Smooth muscle cell (in vitro differentiated cells): ENCODE measurements around the gene LRRK1. TPM values are rescaled to one million over a fixed set of nuclear protein-coding genes. Genes with fewer than 3 reads are reported as not detected.

Source experiments
- DNase-seq: peaks from one replicate; lab custom pipeline; 2025; ENCODE audit not compliant: unreplicated experiment; lab: John Stamatoyannopoulos, UW
- H2AFZ ChIP-seq: fragments of 200-600 bp; sonication (generic); 2 replicates; pipeline ENCODE4 v1.6.0; 2016; ENCODE audit warnings: antibody characterized with exemption, low read depth, mild to moderate bottlenecking
- H3F3A ChIP-seq: fragments of 200-600 bp; sonication (generic); 2 replicates; pipeline ENCODE4 v1.6.0; 2017; ENCODE audit warnings: antibody characterized with exemption, low read depth
- H3K27ac ChIP-seq: fragments of 200-600 bp; sonication (generic); 2 replicates; pipeline ENCODE4 v1.5.1; 2016; ENCODE audit warnings: low read depth, mild to moderate bottlenecking
- H3K27me3 ChIP-seq: fragments of 200-600 bp; sonication (generic); 2 replicates; pipeline ENCODE4 v1.6.1; 2016; ENCODE audit warnings: low read depth, mild to moderate bottlenecking
- H3K36me3 ChIP-seq: fragments of 200-600 bp; sonication (generic); 2 replicates; pipeline ENCODE4 v1.5.1; 2016; ENCODE audit warnings: low read depth
- H3K4me1 ChIP-seq: fragments of 200-600 bp; sonication (generic); 2 replicates; pipeline ENCODE4 v1.5.1; 2016; ENCODE audit warnings: low read depth
- H3K4me2 ChIP-seq: fragments of 200-600 bp; sonication (generic); 2 replicates; pipeline ENCODE4 v1.6.0; 2016; ENCODE audit warnings: mild to moderate bottlenecking
- H3K4me3 ChIP-seq: fragments of 200-600 bp; sonication (generic); 2 replicates; pipeline ENCODE4 v1.5.1; 2016; ENCODE audit warnings: mild to moderate bottlenecking
- H3K79me2 ChIP-seq: fragments of 200-600 bp; sonication (generic); 2 replicates; pipeline ENCODE4 v1.6.0; 2016; ENCODE audit warnings: low read depth, mild to moderate bottlenecking
- H3K9ac ChIP-seq: fragments of 200-600 bp; sonication (generic); 2 replicates; pipeline ENCODE4 v1.6.0; 2016; ENCODE audit warnings: low read depth
- H3K9me3 ChIP-seq: fragments of 200-600 bp; sonication (generic); replicated peaks from 2 replicates; pipeline ENCODE4 v1.5.1; 2016; ENCODE audit warnings: low read depth
- H4K20me1 ChIP-seq: fragments of 200-600 bp; sonication (generic); 2 replicates; pipeline ENCODE4 v1.6.0; 2016; ENCODE audit warnings: low read depth
- WGBS: methylation state at CpG from one replicate; pipeline ENCODE4 v1.1.7; 2016; ENCODE audit warnings: low lambda C conversion rate; 5-methylcytosine and 5-hydroxymethylcytosine counted together
- polyA plus RNA-seq: library from polyadenylated mRNA; unstranded; fragments of >200 nt; fragmentation: Nextera tagmentation; extraction: Ambion mirVana; gene quantifications from 2 replicates; pipeline ENCODE4 v1.2.1, GENCODE V29; 2016
- total RNA-seq: library from RNA; depleted of rRNA; stranded (reverse); fragments of >200 nt; gene quantifications from 2 replicates; pipeline ENCODE4 v1.2.3, GENCODE V29; 2014
- TF ChIP-seq, protein P1 (sequence below): fragments of 200-600 bp; sonication (generic); IDR thresholded peaks from 2 replicates; pipeline ENCODE4 v1.5.1; 2017; ENCODE audit warnings: borderline replicate concordance, mild to moderate bottlenecking, antibody characterized with exemption; ENCODE audit not compliant: insufficient read depth, poor library complexity, severe bottlenecking

The LRRK1 gene
- total and polyA plus RNA-seq, 2 experiments from 2014 or later: 1.1 to 1.6 TPM

DNA sequence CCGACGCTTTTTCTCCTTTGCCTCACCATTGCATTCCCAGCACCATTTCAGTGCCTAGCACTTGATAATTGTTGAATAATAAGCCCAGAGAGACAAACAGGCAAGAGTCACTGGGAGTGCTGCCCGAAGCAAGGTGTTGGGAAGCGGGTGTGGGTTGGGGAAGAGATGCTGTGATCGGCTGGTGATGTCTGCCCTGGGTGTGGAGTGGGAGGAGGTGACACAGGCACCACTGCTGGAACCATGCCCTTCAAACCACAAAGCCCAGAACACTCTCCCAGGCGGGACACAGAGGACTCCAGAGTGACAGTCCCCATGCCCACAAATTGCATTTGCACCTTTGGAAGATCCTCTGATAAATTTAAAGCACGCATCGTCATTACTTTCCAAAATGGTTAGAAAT, 184.4 kb downstream of the LRRK1 start:
- Histone ChIP-seq H3K27ac (no peak overlapping the region), H3K9ac (no peak overlapping the region), H3K9me3 (no peaks in the 10 kb centered on the region), H4K20me1 (no peaks in the 10 kb centered on the region), H2AFZ (no peak overlapping the region), H3F3A (peaks cover 31% of the 10 kb centered on the region), H3K4me2 (no peak overlapping the region), H3K36me3 (no peaks in the 10 kb centered on the region), H3K4me1 (peaks cover 16% of the 10 kb centered on the region), H3K4me3 (no peak overlapping the region), H3K27me3 (no peaks in the 10 kb centered on the region), H3K79me2 (no peaks in the 10 kb centered on the region)
- TF ChIP-seq, protein P1, sequence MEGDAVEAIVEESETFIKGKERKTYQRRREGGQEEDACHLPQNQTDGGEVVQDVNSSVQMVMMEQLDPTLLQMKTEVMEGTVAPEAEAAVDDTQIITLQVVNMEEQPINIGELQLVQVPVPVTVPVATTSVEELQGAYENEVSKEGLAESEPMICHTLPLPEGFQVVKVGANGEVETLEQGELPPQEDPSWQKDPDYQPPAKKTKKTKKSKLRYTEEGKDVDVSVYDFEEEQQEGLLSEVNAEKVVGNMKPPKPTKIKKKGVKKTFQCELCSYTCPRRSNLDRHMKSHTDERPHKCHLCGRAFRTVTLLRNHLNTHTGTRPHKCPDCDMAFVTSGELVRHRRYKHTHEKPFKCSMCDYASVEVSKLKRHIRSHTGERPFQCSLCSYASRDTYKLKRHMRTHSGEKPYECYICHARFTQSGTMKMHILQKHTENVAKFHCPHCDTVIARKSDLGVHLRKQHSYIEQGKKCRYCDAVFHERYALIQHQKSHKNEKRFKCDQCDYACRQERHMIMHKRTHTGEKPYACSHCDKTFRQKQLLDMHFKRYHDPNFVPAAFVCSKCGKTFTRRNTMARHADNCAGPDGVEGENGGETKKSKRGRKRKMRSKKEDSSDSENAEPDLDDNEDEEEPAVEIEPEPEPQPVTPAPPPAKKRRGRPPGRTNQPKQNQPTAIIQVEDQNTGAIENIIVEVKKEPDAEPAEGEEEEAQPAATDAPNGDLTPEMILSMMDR: no peak
- WGBS: 77% methylated on average over 8 of the region's 8 CpGs
- no peak for DNase-seq

DNA sequence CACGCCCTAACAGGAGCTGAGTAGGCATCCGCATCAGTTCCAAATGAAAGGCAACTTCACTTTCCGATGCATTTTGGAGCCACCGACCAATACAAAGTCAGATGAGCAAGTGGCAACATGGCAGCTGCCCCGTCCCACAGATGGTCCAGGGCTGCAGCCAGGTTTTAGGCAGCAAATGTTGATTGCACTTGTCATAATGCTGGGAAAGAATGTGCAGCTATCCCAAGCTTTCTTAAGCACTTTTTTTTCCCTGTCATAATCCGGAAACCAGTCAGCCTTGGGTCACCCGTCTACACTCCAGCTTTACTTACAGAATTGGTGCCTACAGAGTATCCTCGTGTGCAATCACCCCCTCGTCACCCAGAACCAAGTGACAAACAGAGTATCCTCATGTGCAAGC, 185.0 kb downstream of the LRRK1 start:
- peak overlapping the region; percentile 81 for H3K27ac ChIP-seq
- H3K9ac ChIP-seq: no peak overlapping the region
- H3K4me1 ChIP-seq: peaks cover 16% of the 10 kb centered on the region
- H2AFZ ChIP-seq: no peak overlapping the region
- no peaks in the 10 kb centered on the region for H4K20me1 ChIP-seq
- H3K36me3 ChIP-seq: no peaks in the 10 kb centered on the region
- no peaks in the 10 kb centered on the region for H3K79me2 ChIP-seq
- peaks cover 33% of the 10 kb centered on the region for H3F3A ChIP-seq
- no peak for DNase-seq
- H3K27me3 ChIP-seq: no peaks in the 10 kb centered on the region
- H3K4me2 ChIP-seq: no peak overlapping the region
- H3K9me3 ChIP-seq: no peaks in the 10 kb centered on the region
- H3K4me3 ChIP-seq: no peak overlapping the region
- 90% methylated on average over 9 of the region's 9 CpGs for WGBS
- TF ChIP-seq, protein P1: no peak

DNA sequence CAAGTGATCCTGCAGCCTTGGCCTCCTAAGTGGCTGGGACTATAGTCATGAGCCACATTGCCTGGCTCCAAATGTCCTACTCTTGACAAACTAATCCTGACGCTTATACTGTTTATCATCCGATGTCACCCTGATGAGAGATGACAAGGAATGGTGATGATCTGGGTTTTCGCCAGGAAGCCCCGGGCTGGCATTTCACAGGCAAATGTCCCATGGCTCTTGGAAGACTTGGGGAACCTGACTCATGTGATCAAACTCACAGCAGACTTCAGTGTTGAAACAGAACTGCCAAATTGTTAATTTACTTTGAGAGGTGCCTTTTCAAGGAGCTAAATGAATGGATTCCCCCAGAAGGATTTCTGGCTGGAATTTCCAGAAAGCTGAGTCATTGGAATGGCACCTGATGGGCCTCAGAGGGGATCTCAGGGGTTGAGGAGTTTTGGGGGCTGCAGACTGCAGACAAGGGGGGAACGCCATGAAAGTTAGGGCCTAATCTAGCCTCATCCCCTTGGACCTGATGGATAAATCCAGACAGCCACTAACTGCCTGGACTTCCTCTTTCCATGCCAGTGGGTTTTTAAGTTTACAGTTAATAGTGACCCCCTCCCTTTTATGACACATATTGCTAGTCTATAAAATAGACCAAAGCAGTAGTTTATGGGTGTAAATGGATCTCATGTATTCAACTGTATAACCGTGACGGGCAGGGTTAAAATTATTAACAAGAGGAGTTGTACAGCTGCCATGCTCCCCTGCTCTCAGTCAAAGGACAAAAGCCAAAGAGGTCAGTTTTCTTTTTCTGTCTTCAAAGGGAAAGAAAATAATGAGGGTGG, 186.1 kb downstream of the LRRK1 start:
- WGBS: 18% methylated on average over 7 of the region's 7 CpGs
- peak overlapping the region; percentile 52 for H3K4me2 ChIP-seq
- DNase-seq: no peak

More for the DNA sequence above, 186.1 kb downstream of the LRRK1 start:
- H3K27me3 ChIP-seq: no peaks in the 10 kb centered on the region
- no peak overlapping the region for H3K4me3 ChIP-seq
- H2AFZ ChIP-seq: no peak overlapping the region
- no peaks in the 10 kb centered on the region for H3K79me2 ChIP-seq
- H3K36me3 ChIP-seq: no peaks in the 10 kb centered on the region
- TF ChIP-seq, protein P1: no peak
- no peaks in the 10 kb centered on the region for H3K9me3 ChIP-seq
- peak overlapping the region; percentile 81 for H3K27ac ChIP-seq
- H3F3A ChIP-seq: peaks cover 33% of the 10 kb centered on the region
- H3K9ac ChIP-seq: peak overlapping the region; percentile 35
- H4K20me1 ChIP-seq: no peaks in the 10 kb centered on the region
- H3K4me1 ChIP-seq: peaks cover 16% of the 10 kb centered on the region
